Tibial nerve (tissue), 4 donors: Measurements from ENCODE around the gene EPG5. TPM values are rescaled to one million over a fixed set of nuclear protein-coding genes. Genes with fewer than 3 reads are reported as not detected.
A peak's percentile ranks its signal among the peaks of the same experiment; 100 is the strongest.

ENCODE experiments used
- DNase-seq, 2 donors: peaks; one replicate each; pipeline ENCODE4 v3.0.0-alpha.2; 2019; ENCODE audit warnings: low spot score in 2 of 2
- H3K27ac ChIP-seq, 4 donors: fragments of 200-600 bp; sonication (generic) in 3 of 4; one replicate each; pipeline ENCODE4 v1.5.1; 2017 to 2019; ENCODE audit warnings: mild to moderate bottlenecking in 1 of 4
- H3K27me3 ChIP-seq, 2 donors: fragments of 200-600 bp; sonication (generic) in 1 of 2; one replicate each; pipeline versions ENCODE4 v1.5.1 to v1.6.0; 2017 to 2019
- H3K36me3 ChIP-seq, 3 donors: fragments of 200-600 bp; sonication (generic); one replicate each; pipeline ENCODE4 v1.5.1; 2018 to 2019
- H3K4me1 ChIP-seq, 4 donors: fragments of 200-600 bp; sonication (generic) in 3 of 4; one replicate each; pipeline ENCODE4 v1.5.1; 2017 to 2019
- H3K4me3 ChIP-seq, 4 donors: fragments of 200-600 bp; sonication (generic) in 3 of 4; one replicate each; pipeline ENCODE4 v1.5.1; 2017 to 2019; ENCODE audit warnings: mild to moderate bottlenecking in 1 of 4, moderate library complexity in 1 of 4
- H3K9me3 ChIP-seq, 4 donors: fragments of 200-600 bp; sonication (generic) in 3 of 4; one replicate each; pipeline ENCODE4 v1.5.1; 2017 to 2019
- EP300 ChIP-seq, 2 donors: sonication (generic); formaldehyde crosslinking; IDR thresholded peaks; one replicate each; pipeline ENCODE4 v1.6.1; 2017; ENCODE audit warnings: antibody characterized with exemption in 2 of 2, mild to moderate bottlenecking in 1 of 2
- POLR2A ChIP-seq, 2 donors: fragments of 450-650 bp; IDR thresholded peaks; one replicate each; pipeline ENCODE4 v1.6.1; 2017; ENCODE audit warnings: antibody characterized with exemption in 2 of 2, mild to moderate bottlenecking in 2 of 2, moderate library complexity in 2 of 2
- WGBS, 2 donors: methylation state at CpG; one replicate each; pipeline ENCODE4 v1.1.5; 2018; 5-methylcytosine and 5-hydroxymethylcytosine counted together
- total RNA-seq, 4 donors: library from RNA; depleted of rRNA; stranded (reverse); fragments of >200 nt; gene quantifications; one replicate each; pipeline ENCODE4 v1.1.0, GENCODE V29; 2016
- TF ChIP-seq, protein P1 (sequence below), 5 experiments: fragments of 200-600 bp in 3 of 5; fragments of 450-650 bp in 2 of 5; sonication (generic) in 3 of 5; IDR thresholded peaks; one replicate each; pipeline ENCODE4 v1.5.1; 2016 to 2019; ENCODE audit warnings: antibody characterized with exemption in 5 of 5, mild to moderate bottlenecking in 3 of 5, moderate library complexity in 2 of 5

The EPG5 gene
- total RNA-seq, 4 donors from 2014 or later: 26.1 to 48.3 (median 40.6) TPM

DNA sequence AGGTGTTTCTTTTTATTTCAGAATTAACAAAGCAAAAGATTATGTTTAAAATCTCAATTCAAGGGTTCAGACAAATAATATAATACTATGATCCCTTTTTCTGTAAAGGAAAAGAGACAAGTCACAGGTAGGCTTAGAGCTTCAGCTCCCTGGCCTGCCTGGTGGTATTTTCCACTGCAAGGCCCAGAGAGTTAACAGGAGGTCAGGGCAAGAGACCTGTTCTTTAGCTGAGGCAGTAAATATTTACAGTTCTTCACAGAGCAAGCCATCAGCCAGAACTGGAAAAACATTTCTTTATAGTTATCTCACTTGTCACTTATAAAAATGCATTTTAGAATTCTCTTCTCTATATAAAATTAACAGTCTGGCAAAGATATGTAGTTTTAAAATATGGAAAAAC is 70.1 kb downstream of the EPG5 start:
- DNase-seq: no peak
- no peaks in the 10 kb centered on the region for H3K27me3 ChIP-seq
- peaks cover 0 to 57% (median 10%) of the 10 kb centered on the region in 3 donors for H3K36me3 ChIP-seq
- no peak overlapping the region for H3K4me3 ChIP-seq
- TF ChIP-seq POLR2A (IDR thresholded peaks at IDR 0.05) (no peak), EP300 (IDR thresholded peaks at IDR 0.05) (no peak)
- TF ChIP-seq, protein P1, sequence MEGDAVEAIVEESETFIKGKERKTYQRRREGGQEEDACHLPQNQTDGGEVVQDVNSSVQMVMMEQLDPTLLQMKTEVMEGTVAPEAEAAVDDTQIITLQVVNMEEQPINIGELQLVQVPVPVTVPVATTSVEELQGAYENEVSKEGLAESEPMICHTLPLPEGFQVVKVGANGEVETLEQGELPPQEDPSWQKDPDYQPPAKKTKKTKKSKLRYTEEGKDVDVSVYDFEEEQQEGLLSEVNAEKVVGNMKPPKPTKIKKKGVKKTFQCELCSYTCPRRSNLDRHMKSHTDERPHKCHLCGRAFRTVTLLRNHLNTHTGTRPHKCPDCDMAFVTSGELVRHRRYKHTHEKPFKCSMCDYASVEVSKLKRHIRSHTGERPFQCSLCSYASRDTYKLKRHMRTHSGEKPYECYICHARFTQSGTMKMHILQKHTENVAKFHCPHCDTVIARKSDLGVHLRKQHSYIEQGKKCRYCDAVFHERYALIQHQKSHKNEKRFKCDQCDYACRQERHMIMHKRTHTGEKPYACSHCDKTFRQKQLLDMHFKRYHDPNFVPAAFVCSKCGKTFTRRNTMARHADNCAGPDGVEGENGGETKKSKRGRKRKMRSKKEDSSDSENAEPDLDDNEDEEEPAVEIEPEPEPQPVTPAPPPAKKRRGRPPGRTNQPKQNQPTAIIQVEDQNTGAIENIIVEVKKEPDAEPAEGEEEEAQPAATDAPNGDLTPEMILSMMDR (IDR thresholded peaks at IDR 0.05): no peak
- H3K9me3 ChIP-seq: no peaks in the 10 kb centered on the region
- H3K4me1 ChIP-seq: peaks cover 0 to 3% (median 0%) of the 10 kb centered on the region in 4 donors
- peak overlapping the region in 2 of 4 donors; percentile 16 to 60 for H3K27ac ChIP-seq

DNA sequence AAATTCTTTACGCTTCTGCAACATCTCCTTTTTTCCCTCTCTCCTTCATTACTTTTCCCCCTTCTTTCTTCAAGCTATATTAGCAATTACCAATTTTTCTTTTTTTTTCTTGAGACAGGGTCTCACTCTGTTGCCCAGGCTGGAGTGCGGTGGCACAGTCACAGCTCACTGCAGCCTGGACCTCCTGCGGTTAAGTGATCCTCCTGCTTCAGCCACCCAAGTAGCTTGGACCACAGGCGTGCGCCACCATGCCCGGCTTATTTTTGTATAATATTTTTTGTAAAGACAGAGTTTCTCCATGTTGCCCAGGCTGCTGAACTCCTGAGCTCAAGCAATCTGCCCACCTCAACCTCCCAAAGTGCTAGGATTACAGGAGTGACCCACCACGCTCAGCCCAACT is 70.7 kb downstream of the EPG5 start:
- H3K36me3 ChIP-seq: peaks cover 0 to 52% (median 10%) of the 10 kb centered on the region in 3 donors
- H3K9me3 ChIP-seq: no peaks in the 10 kb centered on the region
- no peak for TF ChIP-seq EP300 (IDR thresholded peaks at IDR 0.05)
- TF ChIP-seq, protein P1 (IDR thresholded peaks at IDR 0.05): no peak
- TF ChIP-seq POLR2A (IDR thresholded peaks at IDR 0.05): no peak
- H3K27me3 ChIP-seq: no peaks in the 10 kb centered on the region
- no peak overlapping the region for H3K27ac ChIP-seq
- 95 to 98% methylated on average over 7 of the region's 7 CpGs for WGBS, 2 donors
- H3K4me3 ChIP-seq: no peak overlapping the region
- no peak for DNase-seq
- H3K4me1 ChIP-seq: peaks cover 0 to 3% (median 0%) of the 10 kb centered on the region in 4 donors

DNA sequence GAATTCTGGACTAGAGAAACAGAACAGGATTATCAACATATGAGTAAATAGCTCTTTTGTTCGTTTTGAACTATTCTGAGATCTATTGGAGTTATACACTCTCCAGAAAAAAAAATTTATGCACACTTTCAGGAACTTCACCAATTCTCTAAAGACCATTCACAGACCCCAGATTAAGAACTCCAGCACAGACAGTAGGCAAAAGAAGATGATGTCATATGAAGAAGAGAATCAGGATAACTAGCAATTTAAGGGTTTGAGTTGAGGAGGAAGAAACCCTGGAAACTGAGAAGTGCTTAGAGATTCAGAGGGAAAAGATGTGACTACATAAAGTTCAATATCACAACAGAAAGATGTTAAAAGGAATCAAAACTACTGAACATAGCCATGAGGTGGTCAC is 71.8 kb downstream of the EPG5 start:
- Histone ChIP-seq H3K9me3 (no peaks in the 10 kb centered on the region), H3K27ac (no peak overlapping the region), H3K36me3 (peaks cover 0 to 46% (median 10%) of the 10 kb centered on the region in 3 donors), H3K4me3 (no peak overlapping the region), H3K4me1 (peaks cover 0 to 3% (median 0%) of the 10 kb centered on the region in 4 donors), H3K27me3 (no peaks in the 10 kb centered on the region)
- WGBS, 2 donors: 60 to 71% methylated on average over 1 of the region's 1 CpG
- TF ChIP-seq EP300 (IDR thresholded peaks at IDR 0.05) (no peak), POLR2A (IDR thresholded peaks at IDR 0.05) (no peak)
- TF ChIP-seq, protein P1 (IDR thresholded peaks at IDR 0.05): no peak
- no peak for DNase-seq

DNA sequence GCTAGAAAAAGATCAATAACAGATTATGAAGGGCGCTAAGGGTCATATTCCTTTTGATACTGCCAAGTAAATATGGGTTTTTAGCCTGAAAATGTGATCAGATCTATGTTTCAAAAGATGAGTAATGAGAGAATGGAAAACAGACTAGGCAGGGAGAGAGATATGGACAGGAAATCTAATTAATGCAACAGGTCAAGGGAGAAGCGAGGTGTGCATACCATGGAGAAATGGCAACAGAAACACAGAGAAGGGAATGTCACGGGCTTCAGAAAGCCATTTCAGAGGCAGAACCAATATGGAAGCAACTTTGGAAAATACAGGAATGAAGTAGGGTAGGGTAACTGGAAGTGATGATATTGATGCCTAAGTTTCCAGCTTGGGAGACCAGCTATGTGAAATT is 72.3 kb downstream of the EPG5 start:
- Histone ChIP-seq H3K4me3 (no peak overlapping the region), H3K4me1 (peaks cover 0 to 3% (median 0%) of the 10 kb centered on the region in 4 donors), H3K9me3 (no peaks in the 10 kb centered on the region), H3K27ac (peak overlapping the region in 1 of 4 donors; percentile 10), H3K27me3 (no peaks in the 10 kb centered on the region), H3K36me3 (peaks cover 0 to 46% (median 10%) of the 10 kb centered on the region in 3 donors)
- TF ChIP-seq POLR2A (IDR thresholded peaks at IDR 0.05) (no peak), EP300 (IDR thresholded peaks at IDR 0.05) (no peak)
- TF ChIP-seq, protein P1 (IDR thresholded peaks at IDR 0.05): no peak
- 64 to 93% methylated on average over 2 to 3 of the region's 3 CpGs for WGBS, 2 donors
- no peak for DNase-seq

DNA sequence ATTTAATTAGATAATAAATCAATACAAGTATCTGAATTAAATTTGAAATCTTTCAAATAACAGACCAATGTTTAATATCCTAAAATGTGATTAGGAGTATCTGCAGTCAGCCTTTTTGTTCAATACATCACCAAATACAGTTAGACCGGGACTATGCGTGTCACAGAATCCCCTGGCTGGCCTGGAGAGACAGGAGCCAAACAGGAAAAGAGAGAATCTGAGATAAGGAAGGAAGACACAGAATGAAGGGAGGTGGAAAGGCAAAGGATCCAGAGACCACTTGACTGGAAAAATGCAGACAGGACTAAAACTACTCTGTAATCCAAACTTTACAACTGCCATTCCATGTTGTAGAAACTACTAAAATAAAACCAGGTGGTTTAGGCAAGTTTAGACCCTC is 75.3 kb downstream of the EPG5 start:
- WGBS, 2 donors: 85 to 88% methylated on average over 2 of the region's 2 CpGs
- H3K9me3 ChIP-seq: no peaks in the 10 kb centered on the region
- no peak overlapping the region for H3K4me3 ChIP-seq
- H3K27me3 ChIP-seq: no peaks in the 10 kb centered on the region
- no peaks in the 10 kb centered on the region for H3K4me1 ChIP-seq
- no peak for DNase-seq
- no peak for TF ChIP-seq POLR2A (IDR thresholded peaks at IDR 0.05)
- no peak for TF ChIP-seq EP300 (IDR thresholded peaks at IDR 0.05)
- TF ChIP-seq, protein P1 (IDR thresholded peaks at IDR 0.05): no peak
- H3K27ac ChIP-seq: no peak overlapping the region
- peaks cover 0 to 51% (median 0%) of the 10 kb centered on the region in 3 donors for H3K36me3 ChIP-seq
